GM11168 (cell line): Measurements from ENCODE around the gene ITGB3.

Source experiments
- in situ Hi-C: fragments of 300-500 bp; cut with MboI; formaldehyde crosslinking; loops from one replicate; pipeline ENCODE4 v1.12.0; 2022; ENCODE audit warnings: low sequenced_read_pairs; ENCODE audit not compliant: unreplicated experiment

Gene ITGB3

DNA sequence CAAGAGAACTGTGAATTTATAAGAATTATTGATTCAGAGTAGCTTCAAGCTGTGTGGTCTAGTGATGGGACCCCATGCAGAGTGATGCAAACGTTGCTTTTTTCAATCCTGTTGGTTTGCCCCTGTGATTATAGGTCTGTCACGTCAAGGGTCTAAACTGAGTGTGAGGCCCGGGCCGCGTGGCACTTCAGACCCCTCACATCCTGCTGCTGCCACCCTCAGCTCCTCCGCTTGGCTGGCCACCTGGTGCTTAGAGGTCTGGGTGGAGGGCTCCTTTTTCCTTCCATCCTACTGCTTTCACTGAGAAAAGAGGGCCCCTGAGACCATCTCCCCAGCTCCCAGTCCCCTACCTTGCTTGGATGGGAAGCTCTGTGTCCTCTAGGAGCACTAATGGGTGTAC lies 32.5 kb upstream of the ITGB3 start:
- in situ Hi-C loops: loop anchor here (10.0 kb wide), 1 partner anchor 394 kb away; no protein-coding TSS in a partner anchor

GRCh38 chr17:47222047-47222446 lies 31.6 kb upstream of the ITGB3 start:
- in situ Hi-C loops: loop anchor here (10.0 kb wide), 1 partner anchor 393 kb away; no protein-coding TSS in a partner anchor

- in situ Hi-C loops: loop anchor here (10.0 kb wide), 1 partner anchor 392 kb away; no protein-coding TSS in a partner anchor
Observed at GRCh38 chr17:47223007-47223406, 30.6 kb upstream of the ITGB3 start.

DNA sequence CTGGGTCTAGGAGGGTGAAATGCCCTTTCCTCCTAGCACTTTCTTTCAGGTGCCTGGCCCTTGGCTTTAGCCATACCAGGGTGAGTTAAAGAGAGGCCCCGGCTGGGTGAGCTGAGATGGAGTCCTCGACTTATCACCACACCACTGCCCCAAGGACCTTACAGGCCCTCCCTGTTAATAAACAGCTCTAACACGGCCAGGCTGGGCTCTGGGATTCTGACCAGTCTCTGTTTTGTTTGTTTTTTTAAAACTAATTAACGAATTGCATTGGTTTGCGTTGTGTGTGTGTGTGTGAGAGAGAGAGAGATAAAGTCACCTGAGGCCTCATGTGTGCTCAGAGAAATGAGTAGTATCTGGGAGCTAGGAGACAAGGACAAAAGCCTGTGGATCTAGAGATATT lies 30.2 kb upstream of the ITGB3 start:
- in situ Hi-C loops: loop anchor here (10.0 kb wide), 1 partner anchor 391 kb away; no protein-coding TSS in a partner anchor

- in situ Hi-C loops: loop anchor here (10.0 kb wide), 1 partner anchor 391 kb away; no protein-coding TSS in a partner anchor
Observed at GRCh38 chr17:47224077-47224476, 29.6 kb upstream of the ITGB3 start.

DNA sequence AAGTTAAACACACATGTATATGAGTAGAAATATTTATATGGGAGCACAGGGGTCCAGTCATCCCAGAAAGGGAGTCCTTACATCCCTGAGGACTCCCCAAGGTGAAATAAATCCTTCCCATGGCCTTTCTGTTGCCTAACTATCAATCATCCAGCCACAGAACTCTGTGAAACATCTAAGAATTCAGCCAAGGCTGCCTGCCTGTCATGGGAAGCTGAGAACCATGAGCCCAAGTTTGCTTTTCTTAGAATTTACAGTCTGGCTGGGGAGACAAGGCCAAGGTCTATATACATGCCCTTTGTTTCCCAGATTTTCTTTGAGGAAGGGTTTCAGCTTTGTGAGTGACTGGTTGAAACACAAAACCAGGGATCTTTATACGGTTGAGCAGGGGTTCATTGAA lies 28.7 kb upstream of the ITGB3 start:
- in situ Hi-C loops: loop anchor here (5.0 to 10.0 kb wide), 2 partner anchors 87 to 390 kb away; no protein-coding TSS in a partner anchor

GRCh38 chr17:47225436-47225858 lies 28.2 kb upstream of the ITGB3 start:
- in situ Hi-C loops: loop anchor here (5.0 to 10.0 kb wide), 2 partner anchors 87 to 389 kb away; no protein-coding TSS in a partner anchor

DNA sequence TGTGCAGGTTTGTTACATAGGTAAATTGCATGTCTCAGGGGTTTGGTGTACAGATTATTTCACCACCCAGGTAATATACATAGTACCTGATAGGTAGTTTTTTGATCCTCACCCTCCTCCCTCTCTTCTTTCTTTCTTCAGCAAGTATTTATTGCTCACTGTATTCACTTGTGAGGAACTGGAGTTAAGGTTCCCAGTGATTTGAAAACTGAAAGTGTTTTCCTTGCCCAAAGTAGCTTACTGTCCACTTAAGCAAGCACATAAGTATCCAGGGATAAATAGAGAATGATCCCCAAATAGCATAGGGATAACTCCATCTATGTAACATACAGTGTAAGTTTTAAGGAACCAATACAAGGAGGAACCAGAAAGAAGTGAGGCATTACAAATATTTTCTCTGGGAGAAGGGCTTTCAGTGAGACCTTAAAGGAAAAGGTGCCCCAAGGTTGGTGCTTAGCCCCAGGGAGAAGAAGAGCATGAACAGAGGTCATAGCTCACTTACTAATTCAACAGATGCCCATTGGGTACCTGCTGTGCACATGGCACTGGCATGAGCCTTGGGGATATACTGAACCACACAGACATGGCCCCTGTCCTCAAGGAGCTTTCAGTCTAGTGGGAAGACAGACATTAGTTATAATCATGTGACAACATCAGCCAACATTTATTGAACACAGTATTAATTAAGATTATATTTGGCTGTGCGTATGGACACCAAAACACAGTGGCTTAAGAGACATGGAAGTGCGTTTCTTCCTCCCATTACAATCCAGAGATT lies 27.5 kb upstream of the ITGB3 start:
- in situ Hi-C loops: loop anchor here (5.0 to 10.0 kb wide), 2 partner anchors 86 to 389 kb away; no protein-coding TSS in a partner anchor

GRCh38 chr17:47227862-47228261 lies 25.8 kb upstream of the ITGB3 start:
- in situ Hi-C loops: loop anchor here (5.0 to 10.0 kb wide), 2 partner anchors 84 to 387 kb away; no protein-coding TSS in a partner anchor

GRCh38 chr17:47229535-47230443 lies 23.8 kb upstream of the ITGB3 start:
- in situ Hi-C loops: loop anchor here (5.0 to 10.0 kb wide), 2 partner anchors 83 to 385 kb away; no protein-coding TSS in a partner anchor

- in situ Hi-C loops: no loop called here
Observed at GRCh38 chr17:47230864-47231263, 22.8 kb upstream of the ITGB3 start.

DNA sequence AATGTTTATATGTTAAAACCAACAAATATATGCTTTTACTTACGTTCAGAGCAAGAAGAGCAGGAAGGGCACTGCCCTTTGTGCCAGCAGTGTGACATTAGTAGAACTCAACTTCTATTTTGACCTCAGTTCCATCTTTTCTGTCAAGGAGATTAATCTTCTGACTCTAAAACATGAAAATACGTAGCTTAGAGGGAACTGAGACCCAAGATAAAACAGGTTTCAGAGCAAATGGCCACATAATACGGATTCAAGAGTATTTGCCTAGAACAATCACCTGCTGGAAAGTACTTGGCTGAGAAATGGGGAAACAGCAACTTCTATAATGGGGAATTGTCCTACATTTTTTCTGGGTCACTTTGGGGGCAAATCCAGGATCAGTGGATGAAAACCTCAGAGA lies 22.3 kb upstream of the ITGB3 start:
- in situ Hi-C loops: no loop called here

- in situ Hi-C loops: no loop called here
Observed at GRCh38 chr17:47231866-47232265, 21.8 kb upstream of the ITGB3 start.

DNA sequence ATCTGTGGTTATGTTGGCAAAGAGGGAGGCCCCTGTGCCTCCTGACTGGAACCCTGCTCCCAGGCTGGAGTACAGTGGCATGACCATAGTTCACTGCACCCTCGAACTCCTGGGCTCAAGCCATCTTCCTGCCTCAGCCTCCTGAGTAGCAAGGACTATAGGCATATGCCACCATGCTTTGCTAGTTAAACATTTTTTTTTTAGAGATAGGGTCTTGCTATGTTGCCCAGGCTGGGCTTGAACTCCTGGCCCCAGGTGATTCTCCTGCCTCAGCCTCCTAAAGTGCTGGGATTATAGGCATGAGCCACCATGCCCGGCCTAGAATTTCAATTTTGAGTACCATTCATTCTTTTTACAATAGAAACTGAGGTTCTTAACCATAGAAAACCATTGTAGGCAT lies 21.2 kb upstream of the ITGB3 start:
- in situ Hi-C loops: no loop called here

- in situ Hi-C loops: no loop called here
Observed at GRCh38 chr17:47235506-47235905, 18.1 kb upstream of the ITGB3 start.

DNA sequence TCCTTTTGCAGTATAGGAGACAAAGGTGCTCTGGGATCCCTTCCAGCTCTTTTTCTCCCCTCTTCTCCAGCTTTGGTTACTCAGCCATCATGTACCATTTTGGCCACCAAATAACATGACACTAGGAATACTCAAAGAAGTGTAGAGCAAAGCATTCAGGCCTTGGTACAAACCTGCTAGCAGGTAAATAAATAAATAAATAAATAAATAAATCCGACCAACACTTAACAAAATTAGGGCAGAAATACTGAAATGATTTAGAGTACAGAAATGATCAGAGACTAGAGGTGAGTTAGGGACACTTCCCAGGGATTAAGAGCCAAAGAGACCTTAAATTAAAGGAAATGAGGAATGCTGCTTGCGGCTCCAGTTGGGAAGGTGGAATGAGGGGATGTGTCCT lies 17.7 kb upstream of the ITGB3 start:
- in situ Hi-C loops: no loop called here

DNA sequence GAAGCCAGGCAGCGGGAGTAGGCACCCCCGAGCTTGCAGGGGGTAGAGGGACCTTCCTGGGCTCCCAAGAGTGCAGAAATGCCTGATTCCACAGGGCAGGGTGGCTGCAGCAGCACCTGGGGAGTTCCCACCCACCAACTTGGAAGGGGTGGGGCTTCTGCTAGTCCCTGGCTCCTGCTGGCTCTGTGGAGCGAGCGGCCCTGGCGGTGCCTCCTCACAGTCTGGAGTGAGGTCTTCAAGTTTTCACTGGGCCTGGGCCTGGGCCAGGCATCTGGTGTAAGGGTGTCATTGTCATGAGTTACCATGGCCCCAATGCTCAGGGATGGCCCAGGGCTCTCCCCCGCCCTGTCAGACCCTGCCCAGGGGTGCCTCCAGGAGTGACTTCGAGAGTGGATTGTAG lies 15.8 kb upstream of the ITGB3 start:
- in situ Hi-C loops: no loop called here

DNA sequence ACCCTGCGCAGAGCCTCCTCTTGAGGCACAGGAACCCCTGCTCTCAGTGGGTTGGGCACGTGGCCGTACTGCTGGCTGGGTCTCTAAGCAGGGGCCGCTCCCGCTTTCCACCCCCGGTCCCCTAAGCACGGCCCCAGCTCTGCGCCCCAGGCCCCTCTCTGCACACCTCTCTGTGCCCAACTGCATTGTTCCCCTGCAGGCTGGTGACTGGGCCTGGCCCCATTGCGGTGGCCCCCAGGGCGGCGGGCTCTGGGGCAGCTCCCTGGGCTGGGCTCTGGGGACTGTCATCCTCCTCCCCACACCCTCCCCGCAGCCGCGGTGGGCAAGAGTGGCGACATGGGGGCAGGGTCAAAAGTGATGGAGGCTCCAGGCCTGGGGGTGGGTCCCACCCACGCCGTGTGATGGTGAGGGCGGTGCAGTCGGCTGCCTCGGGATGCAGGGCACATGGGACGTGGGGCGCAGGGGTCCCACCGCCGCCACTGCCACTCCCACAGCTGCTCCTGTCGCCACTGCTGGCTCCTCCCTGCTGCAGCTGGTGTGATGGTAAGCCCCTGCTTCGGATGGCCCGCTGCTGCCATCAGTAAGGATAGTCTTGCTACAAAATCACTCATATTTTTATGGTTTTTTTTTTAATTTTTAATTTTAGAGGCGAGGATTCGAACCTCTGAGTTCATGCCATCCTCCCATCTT lies 15.2 kb upstream of the ITGB3 start:
- in situ Hi-C loops: no loop called here

DNA sequence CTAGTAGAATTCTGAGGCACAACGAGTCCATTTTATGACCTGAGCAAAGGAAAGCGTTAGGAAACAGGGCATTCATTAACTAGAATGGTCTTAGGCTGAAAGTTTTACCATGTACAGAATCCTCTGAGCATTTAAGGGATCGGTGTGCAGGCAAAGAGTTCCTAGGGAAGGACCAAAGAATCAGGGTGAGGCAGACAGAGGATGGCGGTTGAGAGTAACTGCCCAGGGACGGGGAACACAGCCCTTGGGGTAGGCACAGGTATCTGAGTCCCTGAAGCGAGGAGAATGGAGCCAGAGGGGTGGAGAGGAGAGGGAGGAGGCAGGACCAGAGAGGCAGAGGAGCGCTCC lies 14.0 kb upstream of the ITGB3 start:
- in situ Hi-C loops: no loop called here
